ENCODE measurements around the gene CYP27C1.

CYP27C1 gene

DNA sequence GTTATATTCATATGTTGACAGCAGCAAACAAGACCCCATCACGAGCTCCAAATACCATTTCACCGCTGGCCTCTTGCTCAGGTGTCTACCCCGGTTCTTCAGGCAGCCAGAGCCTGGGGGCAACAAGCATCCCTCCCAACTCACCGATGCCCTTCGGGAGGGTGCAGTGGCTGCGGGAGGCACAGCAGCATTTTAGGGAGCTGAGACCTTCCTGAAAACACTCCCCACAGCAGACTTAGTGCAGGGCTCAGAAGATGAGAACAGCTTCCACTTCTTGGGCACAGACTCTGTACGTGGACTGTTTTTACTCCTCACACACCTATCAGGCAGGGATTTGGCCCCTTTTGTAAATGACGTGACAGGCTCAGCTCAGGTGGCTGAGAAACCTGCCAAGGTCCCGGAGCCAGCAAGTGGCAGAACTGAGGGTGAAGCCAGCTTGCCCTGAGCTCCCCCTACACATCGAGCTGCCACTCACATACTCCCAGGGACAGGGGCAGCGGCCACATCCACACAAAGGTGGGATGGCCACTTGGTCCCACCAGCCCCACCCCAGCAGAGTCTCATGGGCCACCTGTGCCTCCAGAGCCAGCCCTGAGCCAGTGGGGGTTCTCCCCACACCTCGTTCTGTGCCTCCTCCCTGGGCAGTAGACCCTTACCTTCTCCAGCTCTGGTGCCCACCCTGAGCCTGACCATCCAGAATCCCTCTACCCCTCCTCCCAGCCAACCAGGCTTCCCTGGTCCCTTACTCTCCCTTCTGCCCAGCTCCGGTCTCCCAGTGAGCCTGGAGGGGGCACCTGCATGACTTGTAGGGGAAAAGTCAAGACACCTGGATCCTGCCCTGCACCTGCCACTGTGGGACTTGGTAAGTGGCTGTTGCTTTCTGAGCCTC is 28.5 kb downstream of the CYP27C1 start:
- no peak for DNase-seq

DNA sequence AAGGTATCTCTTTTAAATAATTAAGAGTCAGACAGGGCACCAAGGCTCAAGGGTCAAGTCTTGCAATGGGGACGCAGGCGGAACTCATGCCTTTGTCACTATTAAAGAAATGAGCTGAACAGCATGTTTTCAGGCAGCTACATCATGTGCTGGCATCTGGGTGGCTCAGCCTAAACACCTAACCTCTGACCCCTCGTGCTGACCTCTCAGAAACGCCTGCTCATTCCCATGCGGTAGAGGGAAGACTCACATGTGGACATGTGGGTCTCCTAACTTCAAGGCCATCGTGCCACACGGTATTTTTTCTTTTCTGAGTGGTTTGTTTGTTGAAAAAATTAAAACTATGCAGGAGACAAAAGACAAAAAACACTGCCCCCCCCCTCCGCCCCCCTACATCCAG is 31.3 kb downstream of the CYP27C1 start:
- no peak for DNase-seq

DNA sequence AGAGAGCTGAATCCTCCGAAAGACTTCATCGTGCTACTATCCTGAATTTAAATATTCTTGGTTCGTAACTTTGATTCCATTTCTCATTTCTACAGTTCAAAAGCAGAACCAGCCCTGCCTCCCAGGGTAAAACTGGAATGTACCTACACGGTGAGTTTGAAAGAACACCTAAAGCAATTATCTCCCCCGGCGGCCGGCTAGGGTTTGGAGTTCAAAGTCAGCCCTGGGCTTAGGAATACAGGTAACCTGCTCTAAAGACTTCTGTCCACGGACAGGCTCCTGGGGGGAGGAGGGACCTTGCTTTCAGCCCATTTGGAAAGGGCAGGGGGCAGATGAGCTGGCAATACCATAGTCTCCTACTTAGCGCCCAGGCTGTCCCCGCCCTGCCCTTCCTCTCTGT is 32.3 kb downstream of the CYP27C1 start:
- no peak for DNase-seq

DNA sequence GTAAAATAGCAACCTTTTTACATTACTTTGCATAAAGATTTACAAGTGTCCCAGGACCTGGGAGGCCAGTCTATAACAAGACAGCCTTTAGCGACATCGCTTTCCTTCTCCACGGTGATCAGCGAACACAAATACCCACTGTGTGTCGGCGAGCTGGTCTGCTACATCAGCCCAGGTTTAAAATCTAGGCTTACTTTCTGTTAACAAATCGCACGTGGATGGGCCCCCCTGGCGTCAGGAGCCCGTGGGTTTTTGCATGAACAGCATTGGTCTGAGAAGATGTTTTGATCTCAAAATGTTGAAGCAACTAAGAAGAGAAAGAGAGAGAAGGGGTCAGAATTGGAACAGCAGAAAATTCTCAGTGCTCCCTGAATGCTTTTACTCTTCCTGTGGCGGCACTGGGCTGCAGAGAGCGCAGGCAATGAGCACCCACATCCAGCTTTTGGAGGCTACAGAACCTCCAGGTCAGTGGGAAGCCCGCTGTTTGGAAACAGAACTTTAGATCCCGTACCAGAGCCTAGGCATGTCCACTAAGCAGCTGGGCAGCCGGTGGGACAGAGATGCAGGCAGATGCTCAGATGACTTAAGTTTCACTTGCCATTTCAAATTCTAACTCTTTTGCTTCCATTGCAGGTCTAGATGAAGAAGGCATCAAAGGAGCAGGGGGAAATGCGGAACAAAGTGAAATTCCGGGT is 32.9 kb downstream of the CYP27C1 start:
- no peak for DNase-seq

DNA sequence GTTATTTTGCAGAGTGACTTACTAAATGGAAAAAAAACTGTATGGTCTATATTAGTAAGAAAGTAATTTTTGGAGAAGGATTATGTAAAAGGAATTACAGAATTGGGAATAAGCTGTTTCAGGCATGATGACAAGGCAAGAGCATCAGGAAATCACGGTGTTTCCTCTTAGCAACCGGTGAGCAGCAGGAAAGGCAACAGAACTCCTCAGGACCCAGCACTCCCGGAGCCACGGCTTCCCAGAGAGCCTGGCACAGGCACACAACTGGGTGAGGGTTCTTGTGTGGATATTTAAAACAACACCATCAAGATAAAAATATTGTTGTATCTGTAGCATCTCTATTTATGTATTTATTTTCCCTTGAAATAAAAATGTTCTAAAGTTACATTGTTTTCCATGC is 34.4 kb downstream of the CYP27C1 start:
- DNase-seq: no peak

DNA sequence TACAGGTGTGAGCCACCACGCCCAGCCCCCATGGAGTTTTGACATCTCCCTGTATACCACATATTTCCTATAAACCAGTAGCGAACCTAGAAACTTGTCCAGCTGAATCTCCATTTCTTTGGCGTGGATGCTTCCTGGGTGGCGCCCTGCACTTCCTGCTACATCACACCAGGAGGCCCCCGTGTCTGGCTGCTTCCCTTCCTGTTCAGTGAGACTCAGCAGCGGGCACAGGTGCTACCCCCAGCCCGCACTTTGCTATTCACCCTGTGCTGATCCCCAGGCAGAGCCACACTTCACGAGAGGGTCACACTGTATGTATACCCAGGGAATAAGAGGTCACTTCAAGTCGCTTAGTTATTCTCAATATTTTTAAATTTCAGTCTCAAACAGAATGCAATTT is 35.0 kb downstream of the CYP27C1 start:
- DNase-seq: peak; percentile 17 to 27

DNA sequence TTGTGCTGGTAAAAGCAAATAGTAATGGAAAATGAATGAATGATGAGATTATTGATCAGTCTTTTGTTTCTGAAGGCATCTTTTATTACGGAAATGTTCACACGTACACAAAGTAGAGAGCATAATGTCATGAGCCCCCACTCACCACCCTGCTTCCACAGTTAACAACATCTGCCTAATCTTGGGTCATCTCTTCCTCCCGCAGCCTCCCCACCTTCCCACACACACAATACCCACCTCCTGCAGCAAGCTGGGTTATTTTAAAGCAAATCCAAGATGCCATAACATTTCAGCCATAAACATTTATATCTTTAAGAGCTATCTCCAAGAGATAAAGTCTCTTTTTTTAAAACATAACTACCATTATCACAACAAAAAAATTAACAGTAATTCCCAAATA is 36.3 kb downstream of the CYP27C1 start:
- DNase-seq: no peak

DNA sequence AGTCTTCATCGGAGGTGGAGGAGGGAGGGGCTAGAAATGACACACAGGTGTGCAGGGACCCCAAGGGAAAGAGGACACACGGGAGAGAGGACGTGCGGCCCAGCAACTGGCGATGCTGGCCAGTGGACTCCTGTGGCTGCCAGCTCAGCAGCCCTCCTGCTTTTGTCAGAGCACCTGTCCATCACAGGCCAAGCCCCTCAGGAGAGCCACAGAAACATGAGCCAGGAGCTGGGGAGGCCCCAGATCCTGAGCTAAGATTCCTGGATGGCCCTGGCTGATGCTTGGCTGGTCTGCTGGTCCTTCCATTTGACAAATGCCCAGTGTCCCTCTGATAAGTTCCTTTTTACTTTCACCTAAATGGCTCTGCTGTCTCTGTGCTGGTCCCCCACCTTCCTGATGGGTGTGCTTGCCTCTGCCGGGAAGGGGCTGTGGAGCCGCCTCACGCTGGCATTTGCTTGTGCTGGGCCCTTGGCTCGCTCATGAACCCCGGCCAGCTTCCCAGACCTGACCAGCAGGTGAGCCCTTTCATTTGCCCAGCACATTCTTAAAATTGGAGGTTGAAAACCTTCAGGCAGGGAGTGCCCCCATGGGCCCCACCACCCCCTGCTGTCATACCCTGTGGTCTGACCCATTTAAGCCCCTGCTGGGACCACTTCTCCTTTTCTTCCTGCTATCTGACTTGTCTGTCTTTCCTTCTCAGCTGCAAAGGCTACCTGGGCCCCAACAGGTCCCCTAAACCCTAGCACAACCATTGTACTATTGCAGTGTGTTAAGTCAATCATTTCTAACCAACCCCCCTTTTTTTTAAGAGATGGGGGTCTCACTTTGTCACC is 37.3 kb downstream of the CYP27C1 start:
- no peak for DNase-seq

DNA sequence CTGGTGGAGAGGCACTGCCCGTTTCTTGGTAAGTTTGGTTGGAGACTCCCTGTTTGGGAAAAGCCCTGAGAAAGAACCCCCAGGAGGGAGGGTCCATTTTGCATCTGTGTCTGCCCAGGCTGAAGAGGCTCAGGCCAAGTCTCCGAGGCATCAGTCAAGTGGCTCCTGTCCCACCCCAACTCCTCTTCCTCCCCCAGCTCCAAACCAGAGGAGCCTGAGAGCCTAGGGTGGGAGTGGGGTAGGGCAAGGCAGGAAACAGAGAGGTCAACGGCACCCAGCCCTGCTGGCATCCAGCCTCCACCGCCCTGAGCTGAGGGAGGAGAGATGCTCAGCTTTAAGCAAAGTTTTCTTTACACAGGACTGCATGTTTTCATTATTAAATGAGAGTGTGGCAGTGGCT is 38.2 kb downstream of the CYP27C1 start:
- DNase-seq: no peak

DNA sequence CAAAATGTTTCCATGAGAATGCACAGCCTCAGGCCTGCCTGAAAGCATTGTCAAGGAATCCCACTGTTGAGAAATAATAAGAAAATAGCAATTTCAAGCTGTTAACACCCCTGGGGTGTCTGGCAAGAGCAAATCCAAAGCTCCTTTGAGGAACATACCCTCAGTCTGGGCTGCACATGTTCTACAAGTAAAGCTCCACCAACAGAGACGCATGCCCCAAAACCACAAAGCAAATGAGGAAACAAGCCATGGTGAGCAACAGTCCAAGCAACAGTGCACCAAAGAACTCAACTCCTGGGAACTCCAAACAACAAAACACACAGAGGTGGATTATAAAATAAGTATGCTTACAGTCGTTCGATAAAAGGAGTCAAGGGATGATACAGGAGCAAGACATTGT is 40.3 kb downstream of the CYP27C1 start:
- no peak for DNase-seq

DNA sequence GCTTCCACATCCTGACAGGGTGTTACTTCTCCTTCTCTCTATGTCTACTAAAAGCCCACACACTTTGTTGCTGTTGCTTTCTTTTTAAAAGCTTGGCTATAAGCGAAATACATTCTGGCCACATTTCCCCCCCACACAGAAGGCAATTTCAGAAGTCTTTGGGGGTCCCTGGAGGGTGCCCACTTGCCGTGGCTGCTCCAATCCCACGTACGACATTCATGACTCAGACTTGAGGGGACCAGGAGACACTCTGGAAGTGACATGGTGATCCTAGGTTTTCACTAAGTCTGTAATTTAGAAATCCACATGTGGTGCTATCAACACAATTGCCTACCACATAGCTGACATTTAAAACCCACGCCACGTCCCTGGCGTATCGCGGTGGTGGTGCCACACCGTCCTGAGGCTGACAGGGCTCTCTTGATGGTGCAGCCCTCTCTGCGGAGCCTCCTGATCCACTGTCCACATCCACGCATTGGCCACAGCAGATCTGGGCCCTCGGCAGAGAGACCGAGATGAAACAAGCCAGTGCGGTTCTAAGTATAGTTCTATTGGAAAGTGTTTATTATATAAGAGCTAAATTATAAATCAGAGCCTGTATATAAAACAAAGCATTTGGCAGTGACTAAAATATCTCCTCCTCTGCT is 42.4 kb downstream of the CYP27C1 start:
- no peak for DNase-seq

DNA sequence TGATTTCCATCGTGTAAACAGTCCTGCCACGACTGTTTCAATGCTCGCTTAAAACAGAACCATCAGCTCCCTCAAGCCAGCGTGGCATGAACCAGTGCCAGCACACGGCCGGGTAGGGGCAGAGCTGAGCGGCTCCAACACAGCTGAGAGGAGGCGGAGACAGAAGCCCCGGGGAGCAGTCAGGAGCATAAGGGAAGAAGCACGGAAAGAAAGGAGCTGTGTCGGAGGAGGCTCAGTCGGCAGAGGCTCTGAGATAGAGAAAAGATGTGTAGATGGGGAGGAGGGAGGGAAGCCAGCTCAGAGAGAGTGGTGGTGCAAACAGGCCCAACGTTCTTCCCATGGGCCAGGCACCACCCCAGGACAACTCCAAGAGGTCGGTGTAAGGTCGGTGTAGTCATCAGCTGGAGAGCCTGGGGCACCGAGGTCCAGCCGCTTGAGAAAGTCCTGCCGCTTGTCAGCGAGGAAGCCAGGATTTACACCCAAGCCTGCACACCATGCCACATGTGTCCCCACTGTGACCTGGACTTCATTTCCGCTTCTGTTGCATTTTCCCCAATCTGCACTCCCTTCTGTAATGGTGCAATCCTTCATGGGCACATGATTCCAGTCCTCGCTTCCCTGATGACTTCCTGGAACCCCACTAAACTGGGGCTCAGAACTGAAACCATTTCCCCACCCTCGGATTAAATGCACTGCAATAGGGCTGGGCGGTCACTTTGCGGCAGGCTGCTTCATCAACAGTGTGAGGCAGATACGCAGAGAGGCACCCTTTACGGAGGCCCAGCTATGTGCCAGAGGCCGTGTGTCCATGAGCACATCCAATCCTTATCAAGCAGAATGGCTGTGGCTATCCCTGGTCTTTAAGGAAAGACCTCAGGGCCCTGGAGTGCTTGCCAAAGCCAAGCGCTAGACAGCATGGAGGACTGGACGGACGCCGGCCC is 43.5 kb downstream of the CYP27C1 start:
- no peak for DNase-seq

DNA sequence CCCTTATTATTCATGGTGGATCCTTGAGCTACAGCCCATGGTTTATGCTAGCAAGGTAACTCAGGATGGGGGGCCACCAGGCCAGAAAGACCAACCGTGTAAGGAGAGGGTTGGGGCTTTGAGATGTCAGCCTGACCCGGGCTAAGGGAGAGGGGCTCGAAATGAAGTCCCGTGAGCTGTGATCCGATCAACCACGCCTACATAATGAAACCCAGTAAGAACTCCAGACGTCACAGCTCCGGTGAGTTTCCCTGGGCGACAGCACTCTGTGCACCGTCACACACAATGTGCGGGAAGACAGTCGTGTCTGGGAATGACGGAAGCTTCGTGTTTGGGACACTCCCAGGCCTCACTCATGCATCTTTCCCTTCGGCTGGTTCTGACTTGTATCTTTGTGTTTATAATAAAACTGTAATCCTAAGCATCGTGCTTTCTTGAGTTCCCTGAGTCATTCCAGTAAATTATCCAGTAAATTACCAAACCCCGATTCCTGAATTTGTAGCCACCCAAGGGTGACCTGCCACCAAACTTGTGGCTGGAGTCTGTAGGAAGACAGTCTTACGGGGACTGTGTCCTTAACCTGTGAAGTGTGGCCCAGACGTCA is 44.2 kb downstream of the CYP27C1 start:
- no peak for DNase-seq

DNA sequence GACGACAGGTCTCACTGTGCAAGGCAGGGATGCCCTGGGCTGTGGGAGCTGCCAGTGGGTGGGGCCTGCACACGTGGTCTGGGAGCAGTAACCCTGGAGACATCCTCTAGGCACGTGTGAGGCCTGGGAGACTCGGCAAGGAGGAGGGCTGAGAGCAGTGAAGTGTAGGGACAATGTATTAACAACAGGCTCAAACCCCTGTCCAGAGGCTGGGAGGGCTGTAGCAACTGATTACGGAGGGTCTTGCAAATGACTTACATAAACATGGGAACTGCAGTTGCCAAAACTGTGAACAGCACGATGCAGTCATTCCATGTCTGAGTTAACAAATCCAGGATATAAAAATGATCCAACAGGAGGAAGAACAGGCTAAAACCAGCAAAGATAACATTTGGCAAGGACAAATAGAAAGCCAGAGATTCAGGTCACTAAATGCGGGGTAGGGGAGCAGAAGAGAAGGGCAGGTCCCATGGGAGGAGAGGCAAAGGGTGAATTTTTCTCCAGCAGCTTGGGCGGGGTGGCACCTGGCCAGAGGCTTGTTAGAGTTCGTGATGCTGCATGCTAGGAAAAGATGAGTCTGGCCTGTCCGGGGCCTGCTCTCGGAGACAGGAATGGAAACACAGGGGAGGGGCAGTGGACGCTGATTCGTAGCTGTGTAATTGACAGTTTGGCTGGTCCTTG is 44.9 kb downstream of the CYP27C1 start:
- DNase-seq: no peak

DNA sequence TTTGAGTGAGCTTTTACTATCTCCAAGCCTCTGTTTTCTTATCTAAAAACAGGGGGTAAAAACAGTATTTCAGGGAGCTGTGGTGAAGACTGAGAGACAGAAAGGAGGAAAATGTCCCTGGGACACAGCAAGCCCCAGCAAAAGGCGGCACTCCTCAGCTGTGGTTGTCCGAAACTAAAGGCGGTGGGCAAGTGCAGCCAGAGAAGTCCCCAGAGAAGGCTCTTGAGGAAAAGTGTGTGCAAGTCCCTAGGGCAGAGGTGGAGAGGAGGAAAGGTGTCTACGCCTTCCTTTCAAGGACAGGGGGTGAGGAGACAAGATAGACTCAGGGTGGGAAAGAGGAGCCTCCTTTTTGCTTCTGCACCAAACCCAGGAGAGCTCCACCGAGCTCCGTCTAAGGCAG is 45.5 kb downstream of the CYP27C1 start:
- no peak for DNase-seq

DNA sequence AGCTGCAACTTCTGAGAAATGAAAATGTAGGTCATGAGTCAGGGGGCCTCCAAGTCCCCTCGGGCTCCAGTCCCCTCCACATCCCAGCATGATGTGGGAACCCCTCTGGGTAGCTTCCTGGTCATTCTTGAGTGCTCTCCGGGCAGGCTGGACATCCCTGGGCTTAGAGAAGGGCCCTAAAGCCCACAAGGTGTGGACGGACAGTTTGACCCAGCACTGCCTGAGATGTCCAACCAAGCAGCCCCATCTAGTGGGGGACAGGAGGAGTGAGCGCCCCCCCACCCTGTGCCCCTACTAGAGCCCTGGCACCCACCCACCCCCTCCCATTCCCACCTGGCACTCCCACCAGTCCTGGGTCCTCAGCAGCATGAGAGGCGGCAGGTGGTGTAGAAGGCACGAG is 46.0 kb downstream of the CYP27C1 start:
- no peak for DNase-seq

DNA sequence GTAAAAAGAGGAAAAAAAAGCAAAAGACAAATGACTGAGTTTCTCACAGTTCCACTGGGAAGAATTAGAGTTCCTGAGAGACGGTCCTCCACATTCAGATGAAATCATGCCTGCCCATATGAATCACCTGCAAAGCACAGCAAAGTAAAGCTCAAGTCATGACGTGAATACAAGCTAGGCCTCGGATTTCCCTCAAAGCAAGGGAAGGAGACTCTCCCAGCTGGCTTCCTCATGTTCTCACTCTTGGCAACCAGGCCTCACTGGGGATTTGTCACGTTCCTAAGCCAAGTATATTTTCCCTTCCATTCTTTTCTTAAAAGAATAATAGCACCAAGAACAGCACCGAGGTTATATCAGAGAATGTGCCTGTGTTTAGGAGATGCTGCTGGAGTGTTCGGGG is 47.0 kb downstream of the CYP27C1 start:
- no peak for DNase-seq

DNA sequence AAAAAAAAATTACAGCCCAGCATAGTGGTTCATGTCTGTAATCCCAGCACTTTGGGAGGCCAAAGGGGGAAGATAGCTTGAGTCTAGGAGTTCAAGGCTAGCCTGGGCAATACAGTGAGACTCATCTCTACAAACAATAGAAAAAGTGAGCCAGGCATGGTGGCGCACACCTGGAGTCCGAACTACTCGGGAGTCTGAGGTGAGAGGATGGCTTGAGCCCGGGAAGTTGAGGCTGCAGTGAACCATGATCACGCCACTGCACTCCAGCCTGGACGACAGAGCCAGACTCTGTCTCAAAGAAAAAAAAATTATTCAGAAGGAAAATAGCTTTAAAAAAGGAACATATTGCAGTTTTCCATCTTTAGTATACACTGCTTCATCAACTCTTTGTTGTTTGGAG is 47.8 kb downstream of the CYP27C1 start:
- no peak for DNase-seq

DNA sequence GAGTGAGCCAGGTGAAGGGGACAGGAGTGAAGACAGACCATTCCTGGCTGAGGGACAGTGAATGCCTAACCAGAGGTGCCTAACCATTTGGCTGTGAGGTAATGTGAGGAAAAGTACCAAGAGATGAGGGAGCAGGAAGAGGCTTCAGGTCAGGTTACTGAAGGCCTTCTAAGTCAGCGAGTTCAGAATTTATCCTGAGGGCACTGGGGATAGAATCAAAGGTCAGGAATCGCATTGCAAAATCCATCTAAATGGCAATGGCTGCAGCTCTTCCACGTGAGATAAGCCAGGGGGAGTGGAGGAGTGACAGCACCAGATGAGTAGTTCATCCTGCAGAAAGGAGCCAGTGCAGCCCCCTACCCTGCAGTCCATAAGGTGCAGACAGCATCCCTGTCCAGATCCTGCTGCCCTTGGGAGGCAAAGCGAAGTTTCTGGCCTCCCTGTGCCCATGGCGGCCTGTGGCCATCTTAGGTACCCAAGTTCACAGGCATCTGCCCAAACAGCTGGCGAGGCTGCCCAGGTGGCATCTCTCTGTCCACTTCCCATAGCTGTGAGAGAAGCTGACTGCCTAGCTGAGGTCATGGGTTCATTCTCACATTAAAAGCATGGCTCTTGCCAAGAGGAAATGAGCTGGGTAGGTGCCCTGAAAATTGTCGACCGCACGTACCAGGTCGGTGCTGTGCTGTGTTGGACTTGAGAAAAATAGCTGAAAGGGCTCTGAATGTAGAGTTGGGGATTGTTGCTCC is 49.5 kb downstream of the CYP27C1 start:
- no peak for DNase-seq

DNA sequence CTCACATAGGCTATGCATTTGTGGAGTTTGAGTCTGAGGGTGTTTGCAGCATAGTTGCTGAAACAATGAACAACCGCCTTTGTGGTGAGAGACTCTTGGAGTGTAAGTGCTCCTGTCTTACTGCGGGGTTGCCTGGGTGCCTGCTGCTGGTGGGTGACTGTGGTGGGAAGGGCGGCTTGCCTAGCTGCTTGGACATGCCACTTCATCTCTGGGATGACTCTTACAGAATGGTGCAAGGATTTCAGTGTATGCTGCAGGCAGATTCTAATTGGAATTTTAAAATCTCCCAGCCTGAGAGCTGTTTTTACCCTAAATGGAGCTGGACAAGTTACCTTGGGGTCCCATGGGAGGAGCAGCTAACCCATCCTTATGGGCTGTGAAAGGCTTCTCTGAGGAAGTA is 50.1 kb downstream of the CYP27C1 start:
- DNase-seq: no peak
